HepG2 (cell line): Measurements from ENCODE around the gene CACNB4.

ENCODE experiments used
- CHD2 ChIP-seq: IDR thresholded peaks from 2 replicates; pipeline ENCODE4 v1.6.1; 2011; ENCODE audit warnings: low read depth, low read length, improper control_type of control experiment
- CTCF ChIP-seq: sonication (generic); formaldehyde crosslinking; IDR thresholded peaks from 2 replicates; pipeline ENCODE4 v1.5.0; 2020; ENCODE audit warnings: mild to moderate bottlenecking, missing genetic modification reagents, moderate library complexity
- IRF1 ChIP-seq: sonication (generic); formaldehyde crosslinking; IDR thresholded peaks from 2 replicates; pipeline ENCODE4 v1.4.0; 2020; ENCODE audit warnings: low read depth, mild to moderate bottlenecking, missing genetic modification reagents
- ZNF619 ChIP-seq: sonication (generic); formaldehyde crosslinking; IDR thresholded peaks from 2 replicates; pipeline ENCODE4 v1.4.0; 2020; ENCODE audit warnings: mild to moderate bottlenecking, missing genetic modification reagents

GRCh38 chr2:151937966-151938365 is 160.9 kb downstream of the CACNB4 start:
- TF ChIP-seq CTCF (CRISPR knock-in tag) (no peak), CHD2 (no peak), ZNF619 (CRISPR knock-in tag) (no peak), IRF1 (CRISPR knock-in tag) (no peak)
